ENCODE results near the gene CNN1.

GRCh38 chr19:11495885-11496284 is 42.8 kb upstream of the CNN1 start:
- TF ChIP-seq CTCF (IDR thresholded peaks at IDR 0.05; ENCODE audit: low read depth, low read length) = no peak
- TF ChIP-seq EZH2phosphoT487 (IDR thresholded peaks at IDR 0.05; ENCODE audit: low read depth) = no peak

Measured in OCI-LY3 (cell line).